HG02973 (cell line): ENCODE results near the gene CCNB1IP1.
"Not testable (repeated sequence)": the region's sequence is repeated elsewhere in the genome, so short reads cannot be mapped to it uniquely, and the experiment has no call there.

Source experiments
- ATAC-seq: cut with Tn5 transposase; IDR thresholded peaks from one replicate; pipeline ENCODE4 v1.9.1; 2021; ENCODE audit warnings: moderate library complexity; ENCODE audit not compliant: unreplicated experiment

The CCNB1IP1 gene

GRCh38 chr14:20332788-20333493, at the start of gene CCNB1IP1:
TSS of gene CCNB1IP1 (minus strand) at chr14:20333279. CDS start at chr14:20316523, 16,756 bp downstream.
- ATAC-seq: peak; percentile 97

GRCh38 chr14:20382526-20382925, 49.4 kb upstream of the CCNB1IP1 start:
- ATAC-seq: no peak

- ATAC-seq: no peak
Observed at GRCh38 chr14:20381341-20381740, 48.3 kb upstream of the CCNB1IP1 start.

- no peak for ATAC-seq
Observed at GRCh38 chr14:20380681-20381080, 47.6 kb upstream of the CCNB1IP1 start.

- no peak for ATAC-seq
Observed at GRCh38 chr14:20379743-20380142, 46.7 kb upstream of the CCNB1IP1 start.

- ATAC-seq: no peak
Observed at GRCh38 chr14:20377171-20377570, 44.1 kb upstream of the CCNB1IP1 start.

GRCh38 chr14:20376071-20376588, 43.1 kb upstream of the CCNB1IP1 start:
- ATAC-seq: no peak

GRCh38 chr14:20375471-20375870, 42.4 kb upstream of the CCNB1IP1 start:
- no peak for ATAC-seq

- no peak for ATAC-seq
Observed at GRCh38 chr14:20372796-20373195, 39.7 kb upstream of the CCNB1IP1 start.

GRCh38 chr14:20365928-20366327, 32.8 kb upstream of the CCNB1IP1 start:
- ATAC-seq: no peak

- not testable (repeated sequence) for ATAC-seq
Observed at GRCh38 chr14:20358474-20358873, 25.4 kb upstream of the CCNB1IP1 start.

GRCh38 chr14:20356422-20356821, 23.3 kb upstream of the CCNB1IP1 start:
- no peak for ATAC-seq

GRCh38 chr14:20350860-20351259, 17.8 kb upstream of the CCNB1IP1 start:
- ATAC-seq: no peak

- no peak for ATAC-seq
Observed at GRCh38 chr14:20350282-20350681, 17.2 kb upstream of the CCNB1IP1 start.

- ATAC-seq: no peak
Observed at GRCh38 chr14:20347747-20348146, 14.7 kb upstream of the CCNB1IP1 start.

GRCh38 chr14:20346713-20347112, 13.6 kb upstream of the CCNB1IP1 start:
- no peak for ATAC-seq

GRCh38 chr14:20345366-20345765, 12.3 kb upstream of the CCNB1IP1 start:
- ATAC-seq: no peak

- ATAC-seq: no peak
Observed at GRCh38 chr14:20343862-20344220, 10.8 kb upstream of the CCNB1IP1 start.

GRCh38 chr14:20343092-20343861, 10.2 kb upstream of the CCNB1IP1 start, which contains the start of gene PARP2:
TSS of gene PARP2 (plus strand) at chr14:20343635. CDS start at chr14:20343642, 7 bp downstream.
- peak; percentile 89 for ATAC-seq

GRCh38 chr14:20341646-20342045, 8.6 kb upstream of the CCNB1IP1 start:
- ATAC-seq: no peak

GRCh38 chr14:20341032-20341431, 8.0 kb upstream of the CCNB1IP1 start:
- ATAC-seq: not testable (repeated sequence)

GRCh38 chr14:20334017-20334416, 938 bp upstream of the CCNB1IP1 start:
- ATAC-seq: no peak
